A549 treated with DMSO at 1 μM for 4 hours (cell line): Measurements from ENCODE around the gene SLC25A19. TPM values are rescaled to one million over a fixed set of nuclear protein-coding genes. Genes with fewer than 3 reads are reported as not detected.

Source experiments
- total RNA-seq: library from RNA; stranded (reverse); fragments of 200-300 nt; extraction: Qiagen RNA extraction; gene quantifications from 5 replicates; pipeline ENCODE4 v1.2.3, GENCODE V29; 2022; ENCODE audit warnings: low read depth

Gene SLC25A19
- total RNA-seq: 20.0 to 23.1 TPM (median 22.8 TPM) in 5 replicates

DNA sequence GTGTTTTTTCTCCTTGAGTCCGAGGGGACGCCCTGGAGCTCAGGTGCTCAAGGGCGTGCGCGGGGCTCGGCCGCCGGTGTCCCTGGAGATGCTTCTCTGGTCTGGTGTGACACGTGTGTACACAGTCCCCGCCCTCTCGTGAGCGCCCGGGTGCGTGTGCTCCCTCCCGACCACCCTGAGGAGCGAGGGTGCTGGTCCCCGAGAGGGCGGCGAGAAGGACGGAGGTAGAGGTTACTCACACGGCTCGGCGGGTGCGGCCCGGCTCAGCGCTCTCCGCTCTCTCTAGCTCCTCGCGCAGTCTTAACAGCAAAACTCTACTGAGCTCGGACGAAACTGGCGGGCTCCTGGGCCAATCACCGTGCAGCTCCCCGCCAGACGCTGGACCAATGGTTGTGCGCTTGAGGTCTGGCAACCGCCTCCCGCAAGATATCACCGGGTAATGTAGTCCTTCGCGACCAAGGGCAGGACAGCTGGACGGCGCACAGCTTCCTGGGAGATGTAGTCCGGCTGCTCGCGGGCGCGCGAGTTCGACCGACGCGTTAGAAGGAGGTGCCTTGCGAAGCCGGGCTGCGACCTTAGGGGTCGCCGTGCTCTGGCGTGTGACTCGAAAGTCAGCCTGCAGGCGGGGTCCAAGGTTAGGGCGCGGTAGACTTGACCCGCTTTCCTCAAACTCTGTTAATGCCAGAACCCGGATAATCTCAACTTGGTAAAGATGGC lies at the start of gene SLC25A19:
Gene SLC25A19 (minus strand): TSS at position 319 of the 717 bp plus-strand sequence. CDS start 2,669 bp downstream, outside the sequence.

DNA sequence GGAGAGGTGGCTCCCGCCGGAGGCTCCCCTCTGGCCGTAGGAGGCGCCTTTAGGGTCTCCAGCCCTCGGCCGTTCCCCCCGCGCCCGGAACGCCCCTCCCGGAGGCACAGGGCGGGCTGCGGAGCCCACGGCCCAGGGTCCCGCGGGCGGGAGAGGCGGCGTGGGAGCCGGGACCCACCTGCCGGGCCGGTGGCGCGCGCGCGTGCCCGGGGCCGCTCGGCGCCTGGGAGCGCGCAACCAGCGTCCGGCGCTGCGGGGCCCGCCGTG lies 18.3 kb downstream of the SLC25A19 start, which contains the start of gene MIF4GD:
Gene MIF4GD (minus strand): TSS at position 266 of the 267 bp plus-strand sequence. CDS start 1,036 bp downstream, outside the sequence.

DNA sequence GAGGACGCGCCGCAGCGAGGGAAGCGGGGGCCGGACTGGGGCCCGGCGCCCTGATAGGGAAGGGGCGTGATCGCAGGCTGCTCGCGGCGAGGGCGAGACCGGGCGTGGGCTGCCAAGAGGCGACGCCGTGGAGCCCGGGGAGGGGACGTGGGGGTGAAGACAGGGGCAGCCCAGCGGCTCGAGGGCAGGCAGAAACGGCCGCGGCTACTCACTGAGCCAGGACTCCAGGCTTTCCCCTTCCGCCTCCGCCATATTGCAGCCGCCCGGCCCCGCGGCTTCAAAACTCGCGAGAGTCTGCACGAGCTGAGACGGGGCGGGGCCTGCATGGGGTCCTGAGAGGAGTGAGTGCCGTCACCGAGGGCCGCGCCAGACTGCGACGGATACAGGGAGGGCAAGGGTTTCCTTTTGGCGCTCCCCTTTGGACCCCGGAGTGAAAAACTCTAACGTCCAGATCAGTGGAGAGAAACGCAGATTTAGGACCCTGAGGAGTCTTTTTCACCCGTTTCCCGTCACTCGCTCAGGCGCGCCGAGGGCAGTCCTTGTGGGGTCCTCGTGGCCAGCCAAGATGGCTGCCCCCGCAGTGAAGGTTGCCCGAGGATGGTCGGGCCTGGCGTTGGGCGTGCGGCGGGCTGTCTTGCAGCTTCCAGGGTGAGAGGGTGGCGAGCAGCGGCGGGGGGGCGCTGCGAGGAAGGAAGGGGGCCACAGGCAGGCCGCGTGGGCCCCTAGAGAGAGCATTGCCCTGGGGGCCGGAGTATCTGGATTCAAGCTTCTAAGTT lies 27.7 kb downstream of the SLC25A19 start, which contains the start of the genes GGA3 and MRPS7:
Gene GGA3 (minus strand): TSS at position 271 of the 776 bp plus-strand sequence. CDS start 19 bp downstream, at position 252.
Gene MRPS7 (plus strand): TSS at position 544 of the 776 bp plus-strand sequence. CDS start 22 bp downstream, at position 566.

Other genes starting within 250 kb of the SLC25A19 start
- gene ATP5PD, start 242.5 kb downstream of the SLC25A19 start, total RNA-seq: 451 to 527 TPM (median 489 TPM) in 5 replicates
- gene KCTD2, start 242.2 kb downstream of the SLC25A19 start, total RNA-seq: 28.0 to 29.8 TPM (median 29.0 TPM) in 5 replicates
- gene SLC16A5, start 201.5 kb downstream of the SLC25A19 start, total RNA-seq: 23.9 to 31.5 TPM (median 27.3 TPM) in 5 replicates
- 14.9 to 20.8 TPM (median 17.9 TPM) in 5 replicates for gene ARMC7, start 179.5 kb downstream of the SLC25A19 start, total RNA-seq
- gene NT5C, start 157.7 kb downstream of the SLC25A19 start, total RNA-seq: 83.2 to 128 TPM (median 117 TPM) in 5 replicates
- gene JPT1, start 134.9 kb downstream of the SLC25A19 start, total RNA-seq: 789 to 884 TPM (median 813 TPM) in 5 replicates
- gene SUMO2, start 106.5 kb downstream of the SLC25A19 start, total RNA-seq: 330 to 428 TPM (median 394 TPM) in 5 replicates
- 90.7 to 111 TPM (median 107 TPM) in 5 replicates for gene NUP85, start 83.8 kb downstream of the SLC25A19 start, total RNA-seq
- gene GGA3, start 27.8 kb downstream of the SLC25A19 start, total RNA-seq: 23.9 to 31.0 TPM (median 29.2 TPM) in 5 replicates
- gene MRPS7, start 27.6 kb downstream of the SLC25A19 start, total RNA-seq: 159 to 185 TPM (median 169 TPM) in 5 replicates
- gene MIF4GD, start 18.2 kb downstream of the SLC25A19 start, total RNA-seq: 33.8 to 37.5 TPM (median 36.9 TPM) in 5 replicates
- 87.7 to 118 TPM (median 107 TPM) in 5 replicates for gene GRB2, start 116.2 kb upstream of the SLC25A19 start, total RNA-seq
- gene TMEM94, start 167.2 kb upstream of the SLC25A19 start, total RNA-seq: 41.1 to 55.0 TPM (median 45.5 TPM) in 5 replicates
- gene CASKIN2, start 226.1 kb upstream of the SLC25A19 start, total RNA-seq: 8.2 to 12.4 TPM (median 11.1 TPM) in 5 replicates
- gene TSEN54, start 227.1 kb upstream of the SLC25A19 start, total RNA-seq: 26.6 to 51.1 TPM (median 43.3 TPM) in 5 replicates
- gene LLGL2, start 236.3 kb upstream of the SLC25A19 start, total RNA-seq: 21.4 to 28.2 TPM (median 25.4 TPM) in 5 replicates